C4-2B (cell line): ENCODE measurements around the gene MLC1.

Experiments
- ZFX ChIP-seq: fragments of 450-650 bp; IDR thresholded peaks from 2 replicates; pipeline ENCODE4 v1.6.1; 2017
- TF ChIP-seq, protein P1 (sequence below): fragments of 450-650 bp; conservative IDR thresholded peaks from 2 replicates; pipeline ENCODE4 v1.5.1; 2017; ENCODE audit warnings: mild to moderate bottlenecking

DNA sequence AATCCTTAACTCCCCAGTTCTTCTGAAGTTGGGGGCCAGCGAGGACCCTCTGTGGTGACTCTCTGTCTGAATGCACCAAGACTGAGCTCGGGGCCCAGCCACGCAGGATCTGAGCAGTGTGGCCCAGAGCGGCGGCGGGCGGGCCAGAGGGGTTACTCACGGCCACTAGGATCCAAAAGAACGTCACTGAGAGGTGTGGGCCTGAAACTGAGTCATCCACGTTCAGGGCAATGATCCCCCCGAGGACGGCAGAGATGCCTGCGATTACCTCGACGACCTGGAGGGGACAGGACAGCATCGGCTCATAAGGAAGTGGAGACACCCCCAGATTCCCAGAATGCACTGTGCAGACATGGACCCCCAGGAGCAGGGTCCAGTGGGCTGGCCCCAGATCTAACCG, 11.2 kb downstream of the MLC1 start:
- TF ChIP-seq, protein P1, sequence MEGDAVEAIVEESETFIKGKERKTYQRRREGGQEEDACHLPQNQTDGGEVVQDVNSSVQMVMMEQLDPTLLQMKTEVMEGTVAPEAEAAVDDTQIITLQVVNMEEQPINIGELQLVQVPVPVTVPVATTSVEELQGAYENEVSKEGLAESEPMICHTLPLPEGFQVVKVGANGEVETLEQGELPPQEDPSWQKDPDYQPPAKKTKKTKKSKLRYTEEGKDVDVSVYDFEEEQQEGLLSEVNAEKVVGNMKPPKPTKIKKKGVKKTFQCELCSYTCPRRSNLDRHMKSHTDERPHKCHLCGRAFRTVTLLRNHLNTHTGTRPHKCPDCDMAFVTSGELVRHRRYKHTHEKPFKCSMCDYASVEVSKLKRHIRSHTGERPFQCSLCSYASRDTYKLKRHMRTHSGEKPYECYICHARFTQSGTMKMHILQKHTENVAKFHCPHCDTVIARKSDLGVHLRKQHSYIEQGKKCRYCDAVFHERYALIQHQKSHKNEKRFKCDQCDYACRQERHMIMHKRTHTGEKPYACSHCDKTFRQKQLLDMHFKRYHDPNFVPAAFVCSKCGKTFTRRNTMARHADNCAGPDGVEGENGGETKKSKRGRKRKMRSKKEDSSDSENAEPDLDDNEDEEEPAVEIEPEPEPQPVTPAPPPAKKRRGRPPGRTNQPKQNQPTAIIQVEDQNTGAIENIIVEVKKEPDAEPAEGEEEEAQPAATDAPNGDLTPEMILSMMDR: no peak
- TF ChIP-seq ZFX: no peak
